Activated T-helper 1 cell treated with anti-CD3 and anti-CD28 coated beads, Interleukin-12 subunit alpha, Interleukin-12 subunit beta, Interleukin-2, Interleukin-4 antibody, amounts not matched to agents 30 ng/mL and 10 ng/mL and 1 ng/mL, durations not matched to agents 14 hours and 24 hours and 36 hours (primary cell): Measurements from ENCODE around the gene SV2B. TPM values are rescaled to one million over a fixed set of nuclear protein-coding genes. Genes with fewer than 3 reads are reported as not detected.

Source experiments
- DNase-seq: peaks from one replicate; pipeline ENCODE4 v3.0.0; 2021; ENCODE audit warnings: low spot score
- H3K27ac Mint-ChIP-seq: one replicate; pipeline ENCODE4 v1.8.0; 2021; ENCODE audit warnings: mild to moderate bottlenecking, mixed read lengths
- H3K27me3 Mint-ChIP-seq: one replicate; pipeline ENCODE4 v1.8.0; 2022; ENCODE audit warnings: mild to moderate bottlenecking, moderate library complexity, mixed read lengths; ENCODE audit not compliant: insufficient read depth
- H3K36me3 Mint-ChIP-seq: one replicate; pipeline ENCODE4 v1.8.0; 2021; ENCODE audit warnings: low read depth, mixed read lengths
- H3K4me1 Mint-ChIP-seq: one replicate; pipeline ENCODE4 v1.8.0; 2021; ENCODE audit warnings: low read depth, mixed read lengths
- H3K4me3 Mint-ChIP-seq: one replicate; pipeline ENCODE4 v1.8.0; 2021; ENCODE audit warnings: mild to moderate bottlenecking, moderate library complexity, mixed read lengths
- H3K9me3 Mint-ChIP-seq: one replicate; pipeline ENCODE4 v1.8.0; 2021; ENCODE audit warnings: mixed read lengths
- intact Hi-C: fragments of 100-400 bp; cut with micrococcal nuclease; formaldehyde crosslinking; loops from one replicate; pipeline ENCODE4 v1.15.1; 2024
- total RNA-seq: library from RNA; stranded (reverse); gene quantifications from 2 replicates; pipeline ENCODE4 v1.2.3, GENCODE V29; 2022

SV2B gene, protein sequence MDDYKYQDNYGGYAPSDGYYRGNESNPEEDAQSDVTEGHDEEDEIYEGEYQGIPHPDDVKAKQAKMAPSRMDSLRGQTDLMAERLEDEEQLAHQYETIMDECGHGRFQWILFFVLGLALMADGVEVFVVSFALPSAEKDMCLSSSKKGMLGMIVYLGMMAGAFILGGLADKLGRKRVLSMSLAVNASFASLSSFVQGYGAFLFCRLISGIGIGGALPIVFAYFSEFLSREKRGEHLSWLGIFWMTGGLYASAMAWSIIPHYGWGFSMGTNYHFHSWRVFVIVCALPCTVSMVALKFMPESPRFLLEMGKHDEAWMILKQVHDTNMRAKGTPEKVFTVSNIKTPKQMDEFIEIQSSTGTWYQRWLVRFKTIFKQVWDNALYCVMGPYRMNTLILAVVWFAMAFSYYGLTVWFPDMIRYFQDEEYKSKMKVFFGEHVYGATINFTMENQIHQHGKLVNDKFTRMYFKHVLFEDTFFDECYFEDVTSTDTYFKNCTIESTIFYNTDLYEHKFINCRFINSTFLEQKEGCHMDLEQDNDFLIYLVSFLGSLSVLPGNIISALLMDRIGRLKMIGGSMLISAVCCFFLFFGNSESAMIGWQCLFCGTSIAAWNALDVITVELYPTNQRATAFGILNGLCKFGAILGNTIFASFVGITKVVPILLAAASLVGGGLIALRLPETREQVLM
- total RNA-seq = 0.08 and 0.12 TPM in 2 replicates

DNA sequence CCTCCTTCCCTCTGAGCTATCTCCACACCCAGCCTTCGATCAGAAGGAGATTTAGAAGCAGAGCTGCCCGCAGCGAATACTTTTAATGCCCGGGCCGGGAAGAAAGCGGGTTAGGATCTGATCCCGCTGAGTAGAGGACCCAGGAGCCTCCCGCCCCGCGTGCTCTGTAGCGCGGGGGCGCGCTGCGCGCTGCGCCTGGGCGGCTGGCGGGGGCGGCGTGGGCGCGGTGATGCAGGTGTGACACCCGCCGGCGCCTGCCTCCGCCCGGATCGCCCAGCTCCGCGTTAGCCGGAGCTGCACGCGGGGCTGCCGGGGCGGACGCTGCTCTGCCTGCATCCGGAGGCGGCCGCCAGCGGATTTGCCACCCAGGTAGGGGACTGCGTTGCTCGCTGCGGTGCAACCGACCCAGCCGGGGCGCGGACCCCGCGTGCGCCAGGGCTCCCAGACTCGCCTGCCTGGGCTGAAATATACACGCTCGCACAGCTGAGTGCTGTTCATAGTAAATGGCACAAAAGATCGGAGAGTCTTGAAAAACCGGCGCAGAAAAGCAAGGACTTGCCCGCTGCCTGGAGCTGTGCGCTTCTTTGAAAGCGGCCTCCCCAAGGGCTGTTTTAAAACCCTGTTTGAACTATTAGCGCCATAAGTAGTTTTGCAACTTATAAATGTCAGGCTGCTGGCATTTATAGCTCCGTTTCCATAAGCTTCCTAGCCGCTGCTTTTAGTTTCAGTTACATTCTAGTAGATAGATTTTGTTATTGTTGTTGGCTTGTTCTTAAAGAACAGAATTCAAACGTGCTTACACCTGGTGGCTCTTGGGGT lies at the start of gene SV2B:
Gene SV2B, plus strand, starts transcription at position 263 of the 819 bp plus-strand sequence. CDS start 126,007 bp downstream, outside the sequence.
- DNase-seq = peak; percentile 37

DNA sequence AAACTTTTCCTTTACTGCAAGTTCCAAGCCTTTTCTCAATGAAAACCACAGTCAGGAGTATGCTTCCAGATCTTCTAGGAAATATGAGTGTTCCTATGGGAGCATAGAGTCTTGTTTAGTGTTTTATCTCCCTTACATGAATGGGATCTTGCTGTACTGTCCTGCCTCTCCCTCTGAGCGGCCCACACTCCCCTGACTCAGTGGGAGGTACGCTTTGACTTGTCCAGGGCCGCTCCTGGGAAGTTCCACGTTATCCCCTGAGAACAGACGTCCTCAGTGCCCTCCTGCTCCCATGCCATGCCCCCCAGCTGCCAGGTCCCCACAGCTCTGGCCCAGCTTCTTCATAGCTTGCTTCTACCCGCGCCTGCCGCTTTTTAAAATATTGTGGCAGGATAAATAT lies 48.8 kb upstream of the SV2B start:
- H3K9me3 Mint-ChIP-seq = no peaks in the 10 kb centered on the region
- H3K36me3 Mint-ChIP-seq = no peaks in the 10 kb centered on the region
- intact Hi-C loops = loop anchor here (2.0 kb wide), 1 partner anchor 56 kb away; the partner anchor contains the start of gene PRC1
- H3K27me3 Mint-ChIP-seq = peaks cover 49% of the 10 kb centered on the region
- peaks cover 20% of the 10 kb centered on the region for H3K4me1 Mint-ChIP-seq
- DNase-seq = no peak
- no peak overlapping the region for H3K4me3 Mint-ChIP-seq
- H3K27ac Mint-ChIP-seq = no peak overlapping the region

More for the DNA sequence above, at the start of gene SV2B:
- Mint-ChIP-seq H3K9me3 (no peaks in the 10 kb centered on the region), H3K4me1 (peaks cover 17% of the 10 kb centered on the region), H3K27me3 (peaks cover 76% of the 10 kb centered on the region), H3K36me3 (no peaks in the 10 kb centered on the region), H3K27ac (peak within 1 kb of the TSS; percentile 45), H3K4me3 (peak within 1 kb of the TSS; percentile 87)
- intact Hi-C loops = no loop called here

DNA sequence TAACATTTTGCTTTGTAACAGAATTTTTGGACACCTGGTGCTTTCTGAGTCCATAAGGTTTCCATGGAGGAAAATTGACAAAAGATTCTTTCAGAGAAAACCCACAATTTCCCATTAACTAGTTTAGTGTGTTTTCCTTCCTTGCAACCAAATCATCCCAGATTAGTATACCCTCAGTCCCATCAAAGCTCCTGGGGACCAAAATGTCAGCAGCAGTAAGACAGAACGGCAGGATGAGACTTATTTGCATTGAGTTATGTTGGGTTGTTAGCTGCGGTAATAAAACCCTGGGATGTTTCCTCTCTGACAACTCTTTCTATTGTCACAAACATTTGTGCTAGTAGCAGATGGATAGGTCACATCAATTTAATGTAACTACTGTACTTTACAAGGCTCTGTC lies 45.2 kb upstream of the SV2B start:
- H3K9me3 Mint-ChIP-seq = no peaks in the 10 kb centered on the region
- peaks cover 65% of the 10 kb centered on the region for H3K27me3 Mint-ChIP-seq
- intact Hi-C loops = no loop called here

DNA sequence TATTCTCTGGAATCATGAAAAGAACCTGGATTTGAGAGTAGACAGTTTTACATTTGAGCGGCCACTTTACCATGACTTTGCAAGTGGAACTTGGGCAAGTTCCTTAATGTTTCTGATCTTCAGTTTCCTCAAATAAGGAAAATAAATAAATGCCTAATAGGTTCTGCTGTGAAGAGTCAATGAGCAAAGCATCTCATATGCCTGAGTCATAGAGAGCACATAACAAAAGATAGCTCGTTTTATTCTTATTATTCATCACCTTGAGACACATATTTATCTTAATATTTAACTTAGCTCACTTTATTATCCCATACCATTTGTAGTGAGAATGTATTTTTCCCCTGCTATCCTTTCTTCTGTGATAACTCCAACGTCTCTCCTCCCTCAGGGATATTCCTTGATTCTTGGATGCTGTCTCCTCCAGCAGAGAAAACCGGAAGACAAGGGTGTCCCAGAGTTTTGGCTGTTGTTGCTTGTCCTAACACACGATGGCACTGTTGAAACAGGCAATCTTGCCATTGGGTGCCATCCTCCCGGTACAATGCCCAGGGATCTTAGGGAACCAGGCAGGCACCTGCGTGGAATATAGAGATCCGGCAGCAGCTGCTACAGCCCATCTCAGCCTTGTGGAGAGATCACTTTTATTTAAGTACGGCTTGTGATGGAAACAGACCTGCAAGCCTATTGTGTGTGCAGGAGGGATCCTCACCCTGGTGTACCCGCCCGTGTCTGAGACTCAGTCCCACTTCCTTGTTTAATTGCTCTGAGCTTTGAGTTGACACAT lies 44.3 kb upstream of the SV2B start:
- no peaks in the 10 kb centered on the region for H3K4me1 Mint-ChIP-seq
- no peak overlapping the region for H3K27ac Mint-ChIP-seq
- H3K9me3 Mint-ChIP-seq = no peaks in the 10 kb centered on the region
- no peak overlapping the region for H3K4me3 Mint-ChIP-seq
- no peaks in the 10 kb centered on the region for H3K36me3 Mint-ChIP-seq
- intact Hi-C loops = loop anchor here (1.0 kb wide), 3 partner anchors 169 to 216 kb away; no protein-coding TSS in a partner anchor
- peaks cover 61% of the 10 kb centered on the region for H3K27me3 Mint-ChIP-seq
- DNase-seq = no peak

More for the DNA sequence above, 45.2 kb upstream of the SV2B start:
- Mint-ChIP-seq H3K4me1 (peaks cover under 1% of the 10 kb centered on the region), H3K27ac (no peak overlapping the region), H3K4me3 (no peak overlapping the region), H3K36me3 (no peaks in the 10 kb centered on the region)
- no peak for DNase-seq

DNA sequence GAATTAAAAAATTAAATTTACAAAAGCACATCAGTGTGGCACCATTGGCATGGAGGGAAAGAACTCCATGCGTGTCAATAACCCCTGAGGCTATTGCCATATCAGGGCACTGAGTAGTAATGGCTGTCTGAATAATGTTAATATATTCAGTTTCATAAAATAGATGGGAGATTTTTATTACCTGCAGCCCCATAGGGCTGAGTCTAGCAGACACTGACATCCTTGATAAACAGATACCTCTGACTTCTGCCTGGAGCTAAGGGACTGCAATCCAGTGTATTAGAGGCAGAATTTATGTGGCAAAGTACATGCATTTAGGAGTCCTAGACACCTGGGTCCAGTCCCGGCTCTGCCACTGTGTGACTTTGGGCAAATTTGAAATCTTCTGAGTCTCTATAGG lies 38.8 kb upstream of the SV2B start:
- Mint-ChIP-seq H3K27me3 (peaks cover 32% of the 10 kb centered on the region), H3K4me3 (no peak overlapping the region), H3K27ac (no peak overlapping the region), H3K9me3 (peaks cover 3% of the 10 kb centered on the region), H3K36me3 (peaks cover 2% of the 10 kb centered on the region), H3K4me1 (no peaks in the 10 kb centered on the region)
- DNase-seq = no peak
- intact Hi-C loops = no loop called here

DNA sequence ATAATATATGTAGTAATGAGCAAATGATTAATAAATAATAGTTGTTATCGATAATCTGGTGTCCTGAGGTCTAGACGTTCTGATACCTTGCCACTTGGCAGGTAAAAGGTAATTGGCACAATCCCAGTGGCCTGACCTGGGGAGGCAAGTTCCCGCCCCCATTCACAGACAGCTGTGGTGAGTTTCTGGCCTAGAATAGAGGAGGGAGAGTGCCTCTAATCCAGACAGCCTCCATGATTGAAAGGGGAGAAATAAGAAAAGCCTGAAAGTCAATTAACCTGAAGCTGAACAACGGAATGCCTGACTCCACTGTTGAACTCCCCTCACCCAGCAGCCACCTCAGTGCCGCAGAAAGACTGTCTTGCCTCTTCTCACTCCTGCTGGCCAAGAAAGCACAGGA lies 38.1 kb upstream of the SV2B start:
- no peak for DNase-seq
- peaks cover 26% of the 10 kb centered on the region for H3K27me3 Mint-ChIP-seq
- peaks cover 3% of the 10 kb centered on the region for H3K36me3 Mint-ChIP-seq
- peaks cover 3% of the 10 kb centered on the region for H3K9me3 Mint-ChIP-seq
- intact Hi-C loops = no loop called here
- no peaks in the 10 kb centered on the region for H3K4me1 Mint-ChIP-seq
- H3K4me3 Mint-ChIP-seq = no peak overlapping the region
- H3K27ac Mint-ChIP-seq = no peak overlapping the region

DNA sequence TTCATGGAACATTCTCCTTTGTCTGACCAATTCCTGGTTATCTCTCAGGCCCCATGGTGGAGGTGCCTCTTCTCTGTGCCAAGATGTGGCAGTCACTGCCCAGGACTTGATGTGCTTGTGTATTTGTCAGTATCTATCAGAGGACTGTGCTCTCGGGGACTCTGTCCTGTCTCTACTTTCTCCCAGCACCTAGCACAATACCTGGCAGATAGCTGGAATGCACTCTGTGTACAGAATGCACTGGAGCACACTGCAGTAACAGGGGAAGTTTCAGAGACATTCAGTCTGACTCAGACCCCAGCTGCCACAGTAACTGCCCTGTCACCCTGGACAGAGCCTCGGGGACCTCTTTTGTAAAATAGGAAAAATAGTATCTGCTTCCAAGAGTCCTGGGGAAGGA lies 34.6 kb upstream of the SV2B start:
- intact Hi-C loops = no loop called here
- Mint-ChIP-seq H3K4me3 (no peak overlapping the region), H3K9me3 (peaks cover 3% of the 10 kb centered on the region), H3K27ac (no peak overlapping the region), H3K27me3 (peaks cover 17% of the 10 kb centered on the region), H3K4me1 (no peaks in the 10 kb centered on the region), H3K36me3 (peaks cover 3% of the 10 kb centered on the region)
- DNase-seq = no peak

DNA sequence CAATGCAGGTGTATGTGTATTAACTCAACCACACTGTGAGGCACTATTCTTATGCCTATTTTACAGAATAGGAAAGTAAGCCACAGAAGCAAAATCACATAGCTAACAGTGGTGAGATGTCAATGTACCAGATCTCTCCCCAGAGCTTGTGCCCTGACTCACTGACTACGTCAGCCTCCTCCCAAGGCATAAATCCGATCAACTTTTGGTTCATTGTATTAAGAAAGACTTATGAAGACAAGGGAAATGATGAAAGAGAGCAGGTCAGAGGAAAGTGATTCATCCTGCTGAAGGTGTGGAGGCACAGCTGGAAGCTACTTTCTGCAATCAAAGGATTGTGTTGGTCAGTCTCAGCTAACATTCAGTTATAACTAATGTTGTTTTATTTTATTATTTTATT lies 33.0 kb upstream of the SV2B start:
- H3K4me3 Mint-ChIP-seq = no peak overlapping the region
- no peak overlapping the region for H3K27ac Mint-ChIP-seq
- intact Hi-C loops = no loop called here
- no peaks in the 10 kb centered on the region for H3K4me1 Mint-ChIP-seq
- H3K9me3 Mint-ChIP-seq = peaks cover 3% of the 10 kb centered on the region
- H3K36me3 Mint-ChIP-seq = peaks cover 3% of the 10 kb centered on the region
- DNase-seq = no peak
- H3K27me3 Mint-ChIP-seq = peaks cover 20% of the 10 kb centered on the region

DNA sequence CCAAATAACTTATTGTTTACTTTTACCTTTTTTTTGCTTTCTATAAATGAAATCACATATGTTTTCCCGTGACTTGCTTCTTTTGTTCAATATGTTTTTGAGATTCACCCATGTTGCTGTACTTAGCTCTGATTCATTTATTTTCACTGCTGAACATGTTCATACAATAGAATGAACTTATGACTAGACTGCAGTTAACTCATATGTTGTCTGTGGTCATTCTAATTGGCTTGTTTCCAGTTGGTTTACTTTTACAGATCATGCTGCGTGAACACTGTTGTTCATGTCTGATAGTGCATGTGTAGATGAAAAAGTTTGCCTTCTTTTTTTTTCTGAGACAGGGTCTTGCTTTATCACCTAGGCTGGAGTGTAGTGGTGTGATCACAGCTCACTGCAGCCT lies 31.6 kb upstream of the SV2B start:
- Mint-ChIP-seq H3K27ac (no peak overlapping the region), H3K4me3 (no peak overlapping the region), H3K9me3 (peaks cover 3% of the 10 kb centered on the region), H3K27me3 (peaks cover 22% of the 10 kb centered on the region), H3K36me3 (peaks cover 3% of the 10 kb centered on the region), H3K4me1 (no peaks in the 10 kb centered on the region)
- no peak for DNase-seq
- intact Hi-C loops = no loop called here

DNA sequence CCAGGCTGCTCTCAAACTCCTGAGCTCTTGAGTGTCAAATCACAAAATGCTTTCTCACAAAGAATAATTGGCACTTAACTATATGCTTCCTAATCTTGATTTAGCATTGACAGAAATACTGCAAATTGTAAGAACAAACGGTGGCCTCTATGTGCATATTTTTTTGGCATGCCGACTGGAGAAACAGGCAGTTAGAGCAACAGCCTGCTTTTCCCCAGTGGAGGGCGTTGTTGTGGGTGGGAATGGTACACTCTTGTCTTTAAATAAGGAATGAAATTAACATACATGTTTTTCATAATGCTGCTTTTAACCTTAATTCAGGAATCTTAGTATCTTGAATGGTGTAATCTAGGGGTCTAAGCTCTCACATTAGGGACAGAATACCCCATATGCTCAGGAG lies 31.1 kb upstream of the SV2B start:
- Mint-ChIP-seq H3K27ac (no peak overlapping the region), H3K4me1 (no peaks in the 10 kb centered on the region), H3K4me3 (no peak overlapping the region), H3K9me3 (peaks cover 3% of the 10 kb centered on the region), H3K36me3 (peaks cover 3% of the 10 kb centered on the region), H3K27me3 (peaks cover 22% of the 10 kb centered on the region)
- intact Hi-C loops = no loop called here
- no peak for DNase-seq

DNA sequence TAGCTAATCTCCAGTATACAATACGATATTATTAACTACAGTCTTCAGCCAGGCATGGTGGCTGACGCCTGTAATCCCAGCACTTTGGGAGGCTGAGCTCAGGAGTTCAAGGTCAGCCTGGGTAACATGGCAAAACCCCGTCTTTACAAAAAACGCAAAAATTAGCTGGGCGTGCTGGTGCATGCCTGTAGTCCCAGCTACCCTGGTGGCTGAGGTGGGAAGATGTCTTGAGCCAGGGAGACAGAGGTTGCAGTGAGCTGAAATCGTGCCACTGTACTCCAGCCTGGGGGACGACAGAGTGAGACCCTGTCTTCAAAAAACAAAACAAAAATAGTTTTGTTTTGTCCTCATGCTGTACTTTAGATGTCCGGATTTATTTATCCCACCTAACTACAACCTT lies 29.2 kb upstream of the SV2B start:
- Mint-ChIP-seq H3K27me3 (peaks cover 33% of the 10 kb centered on the region), H3K36me3 (peaks cover 1% of the 10 kb centered on the region), H3K4me3 (no peak overlapping the region), H3K9me3 (no peaks in the 10 kb centered on the region), H3K4me1 (no peaks in the 10 kb centered on the region), H3K27ac (no peak overlapping the region)
- intact Hi-C loops = no loop called here
- no peak for DNase-seq

DNA sequence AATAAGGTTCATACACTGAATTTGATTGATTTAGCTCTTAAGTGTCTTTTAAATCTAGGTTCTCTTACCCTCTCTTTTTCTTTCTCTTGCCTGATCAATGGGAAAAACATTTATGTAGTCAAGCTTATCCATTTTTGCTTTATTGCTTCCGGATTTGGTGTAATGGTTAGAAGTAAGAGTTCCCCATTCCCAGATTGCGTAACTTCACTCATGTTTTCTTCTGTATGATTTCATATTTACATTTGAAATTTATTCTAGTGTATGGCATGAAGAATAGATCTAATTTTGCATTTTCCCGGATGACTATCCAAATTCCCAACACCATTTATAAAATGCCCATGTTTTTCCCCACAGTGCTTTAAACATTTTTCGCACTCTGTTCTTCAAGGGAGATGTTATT lies 27.9 kb upstream of the SV2B start:
- Mint-ChIP-seq H3K27me3 (peaks cover 33% of the 10 kb centered on the region), H3K27ac (no peak overlapping the region), H3K36me3 (no peaks in the 10 kb centered on the region), H3K4me1 (no peaks in the 10 kb centered on the region), H3K9me3 (no peaks in the 10 kb centered on the region), H3K4me3 (no peak overlapping the region)
- intact Hi-C loops = no loop called here
- no peak for DNase-seq
